Neural progenitor cell (in vitro differentiated cells): ENCODE measurements around the gene FBXL17. TPM values are rescaled to one million over a fixed set of nuclear protein-coding genes. Genes with fewer than 3 reads are reported as not detected.

Source experiments
- DNase-seq: peaks from one replicate; pipeline ENCODE4 v3.0.0-alpha.2; 2016; ENCODE audit warnings: low spot score
- H2AFZ ChIP-seq: fragments of 200-600 bp; sonication (generic); replicated peaks from 2 replicates; pipeline ENCODE4 v1.6.1; 2016; ENCODE audit warnings: antibody characterized with exemption
- H3F3A ChIP-seq: fragments of 200-600 bp; sonication (generic); 2 replicates; pipeline ENCODE4 v1.6.1; 2016; ENCODE audit warnings: antibody characterized with exemption, low read depth
- H3K27ac ChIP-seq: fragments of 200-600 bp; sonication (generic); 2 replicates; pipeline ENCODE4 v1.5.1; 2016; ENCODE audit warnings: mild to moderate bottlenecking
- H3K27me3 ChIP-seq: fragments of 200-600 bp; sonication (generic); 2 replicates; pipeline ENCODE4 v1.6.1; 2016; ENCODE audit warnings: mild to moderate bottlenecking, moderate library complexity
- H3K36me3 ChIP-seq: fragments of 200-600 bp; sonication (generic); 2 replicates; pipeline ENCODE4 v1.5.1; 2016
- H3K4me1 ChIP-seq: fragments of 200-600 bp; sonication (generic); 2 replicates; pipeline ENCODE4 v1.6.1; 2016; ENCODE audit warnings: mixed run types
- H3K4me2 ChIP-seq: fragments of 200-600 bp; sonication (generic); 2 replicates; pipeline ENCODE4 v1.6.1; 2016
- H3K4me3 ChIP-seq: fragments of 200-600 bp; sonication (generic); 2 replicates; pipeline ENCODE4 v1.5.1; 2016
- H3K79me2 ChIP-seq: fragments of 200-600 bp; sonication (generic); 2 replicates; pipeline ENCODE4 v1.6.1; 2016; ENCODE audit warnings: low read depth
- H3K9ac ChIP-seq: fragments of 200-600 bp; sonication (generic); 2 replicates; pipeline ENCODE4 v1.6.1; 2016
- H3K9me3 ChIP-seq: fragments of 200-600 bp; sonication (generic); 2 replicates; pipeline ENCODE4 v1.5.1; 2016; ENCODE audit warnings: low read depth
- H4K20me1 ChIP-seq: fragments of 200-600 bp; sonication (generic); 2 replicates; pipeline ENCODE4 v1.6.1; 2016; ENCODE audit warnings: low read depth
- H3K27ac Mint-ChIP-seq: 3 replicates; pipeline ENCODE4 v1.8.0; 2021; ENCODE audit warnings: mixed read lengths
- H3K27me3 Mint-ChIP-seq: 2 replicates; pipeline ENCODE4 v1.8.0; 2022; ENCODE audit warnings: low read depth, mild to moderate bottlenecking, inconsistent platforms, moderate library complexity, mixed read lengths; ENCODE audit not compliant: insufficient read depth
- H3K36me3 Mint-ChIP-seq: 3 replicates; pipeline ENCODE4 v1.8.0; 2021; ENCODE audit warnings: mixed read lengths
- H3K4me1 Mint-ChIP-seq: 3 replicates; pipeline ENCODE4 v1.8.0; 2021; ENCODE audit warnings: mixed read lengths
- H3K4me3 Mint-ChIP-seq: 3 replicates; pipeline ENCODE4 v1.8.0; 2021; ENCODE audit warnings: mild to moderate bottlenecking, moderate library complexity, mixed read lengths
- H3K9me3 Mint-ChIP-seq: 3 replicates; pipeline ENCODE4 v1.8.0; 2020; ENCODE audit warnings: mixed read lengths
- CTCF ChIP-seq: fragments of 200-600 bp; sonication (generic); IDR thresholded peaks from 2 replicates; pipeline ENCODE4 v1.5.1; 2017; ENCODE audit warnings: antibody characterized with exemption, mild to moderate bottlenecking
- EZH2 ChIP-seq: fragments of 200-600 bp; sonication (generic); IDR thresholded peaks from 2 replicates; pipeline ENCODE4 v1.6.1; 2017; ENCODE audit warnings: antibody characterized with exemption, mild to moderate bottlenecking, moderate library complexity
- EZH2phosphoT487 ChIP-seq: fragments of 200-600 bp; sonication (generic); IDR thresholded peaks from 2 replicates; pipeline ENCODE4 v1.6.1; 2017; ENCODE audit warnings: antibody characterized with exemption
- small RNA-seq: library from RNA; depleted of rRNA; stranded (forward); fragments of <200 nt; gene quantifications from one replicate; pipeline ENCODE3, GENCODE V24; 2015
- total RNA-seq: library from RNA; depleted of rRNA; stranded (reverse); fragments of >200 nt; gene quantifications from 2 replicates; pipeline ENCODE4 v1.2.3, GENCODE V29; 2015; ENCODE audit warnings: low replicate concordance

Gene FBXL17
- total RNA-seq, 1 donor from 2014 or later = 7.6 TPM

DNA sequence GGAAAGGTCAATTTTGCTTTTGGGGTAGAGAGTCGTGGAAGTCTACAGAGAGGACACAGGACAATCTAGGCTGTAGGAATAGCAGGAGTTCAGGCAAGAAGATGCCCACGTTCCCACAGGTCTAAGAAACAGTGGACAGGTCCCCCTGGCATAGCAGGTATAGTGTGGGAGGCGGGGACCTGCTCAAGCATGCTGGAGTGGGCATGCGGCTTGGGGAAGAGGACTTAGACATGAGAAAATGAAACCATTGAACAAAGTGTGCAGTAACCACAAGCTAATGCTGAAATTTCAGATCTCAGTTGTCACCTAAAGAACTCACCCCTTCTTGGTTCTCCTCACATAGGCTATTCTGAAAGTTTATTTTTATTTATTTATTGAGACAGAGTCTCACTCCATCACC, 568.3 kb downstream of the FBXL17 start:
- DNase-seq = no peak
- Histone ChIP-seq H3K9me3 (peaks cover 8% of the 10 kb centered on the region), H3K4me3 (no peak overlapping the region), H3F3A (peaks cover 35% of the 10 kb centered on the region), H3K36me3 (no peaks in the 10 kb centered on the region), H3K4me2 (no peak overlapping the region), H3K79me2 (no peaks in the 10 kb centered on the region), H3K4me1 (peaks cover 61% of the 10 kb centered on the region), H3K9ac (no peak overlapping the region), H4K20me1 (no peaks in the 10 kb centered on the region), H3K27ac (no peak overlapping the region), H2AFZ (no peak overlapping the region), H3K27me3 (no peaks in the 10 kb centered on the region)
- Mint-ChIP-seq H3K4me3 (no peak overlapping the region), H3K9me3 (peaks cover 10% of the 10 kb centered on the region), H3K4me1 (peaks cover 30% of the 10 kb centered on the region), H3K27ac (no peak overlapping the region), H3K36me3 (no peaks in the 10 kb centered on the region), H3K27me3 (peaks cover 11% of the 10 kb centered on the region)
- no peak for TF ChIP-seq CTCF
- TF ChIP-seq EZH2phosphoT487 = no peak
- no peak for TF ChIP-seq EZH2

- Histone ChIP-seq H3K9me3 (peaks cover 8% of the 10 kb centered on the region), H3K27me3 (no peaks in the 10 kb centered on the region), H3K27ac (no peak overlapping the region), H3K36me3 (no peaks in the 10 kb centered on the region), H3K4me1 (peaks cover 65% of the 10 kb centered on the region), H2AFZ (no peak overlapping the region), H3K9ac (no peak overlapping the region), H3K4me3 (no peak overlapping the region), H3K79me2 (no peaks in the 10 kb centered on the region), H3F3A (peaks cover 44% of the 10 kb centered on the region), H4K20me1 (no peaks in the 10 kb centered on the region), H3K4me2 (no peak overlapping the region)
- Mint-ChIP-seq H3K27me3 (peaks cover 11% of the 10 kb centered on the region), H3K36me3 (no peaks in the 10 kb centered on the region), H3K4me1 (peaks cover 30% of the 10 kb centered on the region), H3K27ac (peak overlapping the region; percentile 8), H3K9me3 (peaks cover 10% of the 10 kb centered on the region), H3K4me3 (no peak overlapping the region)
- no peak for DNase-seq
- TF ChIP-seq EZH2 (no peak), CTCF (no peak), EZH2phosphoT487 (no peak)
Observed at GRCh38 chr5:107812570-107813141, 569.2 kb downstream of the FBXL17 start.

GRCh38 chr5:107809201-107810034, 572.5 kb downstream of the FBXL17 start:
- H3K36me3 ChIP-seq = no peaks in the 10 kb centered on the region
- H3K9ac ChIP-seq = no peak overlapping the region
- no peaks in the 10 kb centered on the region for H3K36me3 Mint-ChIP-seq
- no peaks in the 10 kb centered on the region for H3K79me2 ChIP-seq
- H3K4me2 ChIP-seq = peak overlapping the region; percentile 73
- TF ChIP-seq EZH2phosphoT487 = no peak
- no peak for TF ChIP-seq CTCF
- no peak for TF ChIP-seq EZH2
- no peak overlapping the region for H2AFZ ChIP-seq
- H3K4me3 Mint-ChIP-seq = no peak overlapping the region
- H3K27me3 ChIP-seq = no peaks in the 10 kb centered on the region
- peaks cover 5% of the 10 kb centered on the region for H3K9me3 Mint-ChIP-seq
- peaks cover 5% of the 10 kb centered on the region for H3K27me3 Mint-ChIP-seq
- peak overlapping the region; percentile 95 for H3K27ac ChIP-seq
- peak; percentile 50 for DNase-seq
- H3K9me3 ChIP-seq = no peaks in the 10 kb centered on the region
- peaks cover 84% of the 10 kb centered on the region for H3K4me1 ChIP-seq
- H3K4me3 ChIP-seq = peak overlapping the region; percentile 18
- H3K4me1 Mint-ChIP-seq = peaks cover 25% of the 10 kb centered on the region
- peaks cover 64% of the 10 kb centered on the region for H3F3A ChIP-seq
- no peaks in the 10 kb centered on the region for H4K20me1 ChIP-seq
- H3K27ac Mint-ChIP-seq = peak overlapping the region; percentile 33

Small RNA genes lying within 50 kb of the gene (small RNA-seq; reads per million reads assigned to genes)
- gene RN7SKP122 = not detected
